HG03039 (cell line): ENCODE results near the gene RYR2.
A peak's percentile ranks its signal among the peaks of the same experiment; 100 is the strongest.
"Not testable (repeated sequence)": the region's sequence is repeated elsewhere in the genome, so short reads cannot be mapped to it uniquely, and the experiment has no call there.

Source experiments
- ATAC-seq: cut with Tn5 transposase; IDR thresholded peaks from one replicate; pipeline ENCODE4 v1.9.1; 2021; ENCODE audit warnings: mild to moderate bottlenecking, moderate library complexity; ENCODE audit not compliant: unreplicated experiment

The RYR2 gene

DNA sequence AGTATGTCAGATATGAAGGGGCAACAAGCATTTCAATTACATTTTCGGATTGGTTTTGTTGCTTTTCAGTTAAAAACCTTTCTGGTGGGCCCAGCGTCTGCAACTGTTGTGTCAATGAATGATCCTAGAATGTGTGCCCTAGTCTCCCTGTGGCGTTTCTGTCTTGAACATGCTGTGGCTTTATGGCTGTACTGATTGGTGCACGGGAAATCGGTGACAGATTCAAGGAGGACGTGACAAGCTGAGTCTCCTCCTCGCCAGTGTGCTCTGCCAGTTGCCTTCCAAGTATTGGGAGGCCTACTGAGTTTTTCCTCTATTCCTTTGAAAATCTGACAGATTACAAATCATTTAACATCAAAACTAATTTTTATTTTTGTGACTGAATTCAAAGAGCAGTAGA is 721.2 kb downstream of the RYR2 start:
- ATAC-seq = no peak

DNA sequence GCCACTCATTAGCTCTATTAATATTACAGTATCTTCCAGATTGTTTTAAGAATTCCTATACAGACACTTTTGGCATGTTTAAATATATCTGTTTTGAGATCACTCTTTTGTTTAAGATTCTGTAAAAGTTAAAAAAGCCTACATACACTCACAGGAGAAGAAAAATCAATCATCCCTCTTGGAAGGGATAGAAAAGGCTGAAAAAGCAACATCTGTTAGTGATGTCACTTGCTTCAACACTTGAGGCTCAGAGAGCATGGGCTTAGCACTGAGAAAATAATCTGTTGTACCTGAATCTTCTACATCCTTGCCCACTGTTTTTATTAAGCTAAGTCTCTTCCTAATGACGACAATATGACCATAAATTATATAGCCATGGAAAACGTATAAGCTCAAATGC is 721.8 kb downstream of the RYR2 start:
- no peak for ATAC-seq

DNA sequence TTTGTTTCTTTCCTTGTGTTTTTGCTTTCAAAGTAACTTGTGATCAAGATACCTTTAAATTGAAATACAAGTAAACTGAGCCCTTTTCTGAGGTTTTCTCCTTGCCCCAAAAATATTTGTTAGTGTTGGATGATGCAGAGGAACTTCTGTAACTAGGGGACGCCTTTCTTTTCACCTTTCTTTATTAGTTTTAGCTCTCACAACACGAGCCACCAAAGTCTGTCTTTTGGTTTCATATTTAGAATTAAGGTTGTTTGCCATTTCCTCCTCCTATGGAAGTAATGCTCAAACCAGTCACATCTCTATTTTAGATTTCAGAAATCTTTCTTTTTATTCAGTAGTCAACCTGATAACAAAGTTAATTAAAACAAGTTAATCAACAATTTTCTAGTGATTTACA is 727.9 kb downstream of the RYR2 start:
- ATAC-seq = no peak

DNA sequence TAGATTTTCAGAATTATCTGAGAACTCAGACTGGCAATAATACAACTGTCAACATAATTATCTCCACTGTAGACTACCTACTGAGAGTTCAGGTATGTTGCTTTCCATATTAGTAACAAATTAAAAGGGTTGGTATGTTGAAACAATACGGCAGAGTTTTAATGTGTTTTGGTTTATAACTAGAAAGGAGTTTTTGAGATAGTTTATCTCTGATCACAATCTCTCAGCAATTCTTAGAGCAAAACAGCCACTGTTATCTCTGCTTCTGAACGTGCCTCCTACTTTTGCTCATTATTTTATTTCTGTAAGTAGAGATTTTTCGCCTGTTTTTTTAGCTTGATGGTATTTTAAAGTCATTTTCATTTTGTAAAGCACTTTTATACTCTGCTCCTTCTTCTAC is 730.0 kb downstream of the RYR2 start:
- no peak for ATAC-seq

GRCh38 chr1:237774246-237774645 is 732.3 kb downstream of the RYR2 start:
- no peak for ATAC-seq

- ATAC-seq = no peak
Measured at GRCh38 chr1:237779356-237779755, 737.4 kb downstream of the RYR2 start.

- no peak for ATAC-seq
Measured at GRCh38 chr1:237786066-237786719, 744.2 kb downstream of the RYR2 start.

DNA sequence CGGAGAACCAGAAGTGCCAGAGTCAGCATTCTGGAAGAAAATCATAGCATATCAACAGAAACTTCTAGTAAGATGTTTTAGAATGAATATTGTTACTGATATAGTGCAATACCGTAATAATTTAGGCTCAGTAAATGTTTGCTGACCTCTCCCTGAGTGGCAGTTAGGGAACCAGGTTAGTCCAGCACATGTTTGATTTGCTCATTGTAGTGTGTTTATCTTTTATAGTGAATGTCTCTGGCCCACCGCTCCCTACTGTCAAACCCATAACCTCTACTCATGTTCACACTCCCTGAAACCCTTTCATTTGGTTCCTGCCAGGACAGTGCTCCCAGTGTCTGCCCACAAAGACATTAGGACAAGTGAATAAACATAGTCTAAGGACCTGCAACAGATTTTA is 746.1 kb downstream of the RYR2 start:
- no peak for ATAC-seq

GRCh38 chr1:237789619-237790018 is 747.6 kb downstream of the RYR2 start:
- no peak for ATAC-seq

- ATAC-seq = no peak
Measured at GRCh38 chr1:237791592-237791991, 749.6 kb downstream of the RYR2 start.

DNA sequence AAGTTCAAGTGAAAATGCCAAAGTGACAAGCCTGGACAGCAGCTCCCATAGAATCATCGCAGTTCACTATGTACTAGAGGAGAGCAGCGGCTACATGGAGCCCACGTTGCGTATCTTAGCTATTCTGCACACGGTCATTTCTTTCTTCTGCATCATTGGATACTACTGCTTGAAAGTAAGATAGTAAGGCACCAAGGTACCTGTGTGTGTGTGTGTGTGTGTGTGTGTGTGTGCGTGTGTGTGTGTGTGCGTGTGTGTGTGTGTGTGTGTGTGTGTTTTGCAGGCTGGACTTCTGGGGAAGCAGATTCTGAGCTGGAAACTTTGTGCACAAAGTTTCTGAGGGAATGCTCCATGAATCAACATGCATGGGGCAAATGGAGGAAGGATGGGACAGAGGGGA is 750.2 kb downstream of the RYR2 start:
- ATAC-seq = no peak

DNA sequence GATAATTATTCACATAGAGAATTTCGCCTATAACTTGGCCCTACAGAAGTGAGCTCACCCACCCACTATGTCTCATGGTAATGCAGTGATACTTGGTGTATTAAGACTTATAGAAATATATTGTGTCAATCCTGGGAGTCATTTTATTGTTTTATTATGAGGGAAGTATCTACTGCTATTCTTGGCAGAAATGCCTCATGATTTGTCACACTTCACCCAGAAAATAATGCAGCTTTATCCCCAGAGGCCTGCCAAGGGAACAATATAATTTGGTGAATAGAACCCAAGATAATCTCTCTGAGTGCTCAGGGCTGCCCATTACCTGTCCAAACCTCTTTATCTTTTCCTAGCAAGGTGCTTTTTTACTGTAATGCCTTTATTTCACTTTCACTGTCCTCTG is 750.7 kb downstream of the RYR2 start:
- no peak for ATAC-seq

GRCh38 chr1:237794071-237794470 is 752.1 kb downstream of the RYR2 start:
- no peak for ATAC-seq

- no peak for ATAC-seq
Measured at GRCh38 chr1:237795558-237795957, 753.6 kb downstream of the RYR2 start.

GRCh38 chr1:237799762-237800474 is 757.9 kb downstream of the RYR2 start:
- peak; percentile 98 for ATAC-seq

DNA sequence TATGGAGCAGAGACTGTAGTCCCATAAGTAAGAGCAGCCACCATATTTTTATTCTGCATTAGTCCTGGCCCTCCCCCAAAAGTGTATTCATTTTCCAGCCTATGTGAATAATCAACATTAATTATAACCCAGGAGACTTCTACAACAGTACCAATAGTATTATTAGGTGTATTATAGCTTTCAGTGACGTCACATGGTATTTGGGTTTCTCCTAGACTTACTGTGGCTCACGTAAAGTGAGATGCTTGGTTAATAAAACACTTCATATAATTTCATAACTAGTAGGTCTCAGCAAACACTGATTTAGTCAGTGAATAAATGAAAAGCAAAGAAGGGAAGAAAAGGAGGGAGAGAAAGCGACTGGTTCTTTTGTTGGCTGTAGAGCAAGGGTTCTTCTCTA is 762.5 kb downstream of the RYR2 start:
- no peak for ATAC-seq

- no peak for ATAC-seq
Measured at GRCh38 chr1:237809099-237809498, 767.1 kb downstream of the RYR2 start.

DNA sequence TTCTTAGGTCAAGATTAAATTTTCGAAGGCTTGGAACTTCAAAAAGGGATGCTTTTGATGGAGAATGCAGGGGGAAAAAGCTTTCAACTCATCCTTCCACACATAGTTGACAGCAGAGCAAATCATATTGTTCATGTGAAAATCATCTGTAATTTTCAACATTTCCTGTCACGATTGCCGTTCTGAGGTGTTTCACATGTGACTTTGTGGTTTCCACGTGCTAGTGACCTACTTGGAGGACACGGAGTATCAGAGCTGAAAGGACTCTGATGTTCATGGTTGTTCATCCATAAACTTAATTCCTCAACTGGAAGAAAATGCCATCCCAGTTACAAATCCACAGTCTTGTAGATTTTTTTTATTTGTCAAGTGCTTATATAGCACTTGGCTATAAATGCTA is 769.6 kb downstream of the RYR2 start:
- ATAC-seq = no peak

DNA sequence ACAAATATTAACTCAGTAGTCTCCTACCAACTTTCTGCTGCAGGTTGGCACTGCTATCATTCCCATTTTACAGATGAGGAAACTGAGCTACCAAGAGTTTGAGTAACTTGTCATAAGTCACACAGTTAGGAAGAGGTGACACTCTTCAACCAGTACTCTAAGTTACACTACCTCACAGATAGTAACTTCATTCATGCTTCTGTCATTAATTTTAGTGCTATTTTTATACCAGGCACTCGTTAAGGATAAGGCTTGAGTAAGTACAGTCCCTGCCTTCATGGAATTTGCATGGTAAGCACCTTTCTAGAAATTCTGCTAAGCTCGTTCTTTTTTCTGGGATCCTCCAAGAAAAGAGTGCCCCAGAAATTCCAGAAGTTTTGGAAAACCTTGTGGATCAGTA is 770.1 kb downstream of the RYR2 start:
- no peak for ATAC-seq

DNA sequence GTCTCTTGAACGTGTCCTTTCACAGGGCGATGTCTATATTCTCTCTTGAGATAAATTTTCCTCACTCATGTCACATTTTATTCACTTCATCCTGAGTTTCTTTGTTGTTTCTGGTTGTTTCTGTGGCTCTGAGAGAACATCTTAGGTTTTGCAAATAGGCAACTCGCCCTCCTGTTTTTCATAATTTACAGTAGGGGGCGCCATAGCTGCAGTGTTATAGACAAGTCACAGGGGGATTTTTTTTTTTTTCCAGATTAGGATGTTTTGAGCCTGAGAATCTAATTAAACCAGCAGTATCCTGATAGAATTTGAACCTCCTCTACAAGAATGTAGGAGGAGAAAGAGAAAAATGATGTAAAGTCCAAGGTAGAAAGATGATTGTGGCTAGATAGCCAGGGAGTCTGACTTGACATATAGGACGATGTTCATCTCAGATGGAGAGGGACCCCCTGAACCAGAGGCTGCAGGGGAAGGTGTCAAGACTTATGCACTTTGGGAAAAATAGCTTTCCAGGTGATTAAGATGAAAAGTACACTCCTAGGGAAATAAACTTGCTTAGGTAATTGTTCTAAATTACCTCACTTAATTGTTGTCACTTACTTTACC is 772.4 kb downstream of the RYR2 start:
- ATAC-seq = no peak

- ATAC-seq = no peak
Measured at GRCh38 chr1:237817277-237817676, 775.3 kb downstream of the RYR2 start.

- not testable (repeated sequence) for ATAC-seq
Measured at GRCh38 chr1:237820634-237821033, 778.6 kb downstream of the RYR2 start.
